IMR-90 (cell line): ENCODE results near the gene CHRM1. TPM values are rescaled to one million over a fixed set of nuclear protein-coding genes. Genes with fewer than 3 reads are reported as not detected.

ENCODE experiments used
- ATAC-seq: fragments of 200-7000 bp; cut with Tn5 transposase; 2 replicates; pipeline ENCODE4 v1.9.1; 2020; ENCODE audit warnings: low read depth, mild to moderate bottlenecking, moderate library complexity
- BruUV-seq: library from RNA; stranded (reverse); fragments of 400-500 nt; replicated peaks from 2 replicates; lab custom pipeline; 2021; lab: Mats Ljungman, UMichigan
- CTCF ChIA-PET: fragments of 300-600 bp; formaldehyde crosslinking; extraction: SDS; loops from one replicate; lab custom pipeline; 2021; ENCODE audit warnings: antibody characterized with exemption; lab: Yijun Ruan, JAX
- POLR2A ChIA-PET: fragments of 300-600 bp; sonication (Branson Sonifier 250); formaldehyde crosslinking; loops from one replicate; lab custom pipeline; 2022; ENCODE audit warnings: antibody characterized with exemption; ENCODE audit not compliant: unreplicated experiment; lab: Charles Lee
- DNase-seq: peaks from one replicate; pipeline ENCODE4 v3.0.0; 2013
- H2AFZ ChIP-seq: replicated peaks from 2 replicates; pipeline ENCODE3; 2013; ENCODE audit warnings: low read length, mild to moderate bottlenecking; ENCODE audit not compliant: poor library complexity
- H2AK5ac ChIP-seq: 2 replicates; pipeline ENCODE4 v1.6.1; 2013; ENCODE audit warnings: low read depth, low read length, inconsistent platforms
- H2AK9ac ChIP-seq: replicated peaks from 2 replicates; pipeline ENCODE3; 2013; ENCODE audit warnings: mild to moderate bottlenecking, low read depth, low read length, moderate library complexity; ENCODE audit not compliant: poor library complexity
- H2BK120ac ChIP-seq: 2 replicates; pipeline ENCODE4 v1.6.1; 2013; ENCODE audit warnings: low read depth, low read length, inconsistent platforms
- H2BK15ac ChIP-seq: 3 replicates; pipeline ENCODE4 v1.6.1; 2013; ENCODE audit warnings: low read depth, low read length, inconsistent platforms
- H2BK20ac ChIP-seq: 2 replicates; pipeline ENCODE4 v1.6.1; 2013; ENCODE audit warnings: low read depth, mild to moderate bottlenecking, inconsistent platforms, low read length, moderate library complexity
- H2BK5ac ChIP-seq: 2 replicates; pipeline ENCODE4 v1.6.1; 2013; ENCODE audit warnings: mild to moderate bottlenecking, low read depth, low read length, inconsistent platforms; ENCODE audit not compliant: poor library complexity, severe bottlenecking
- H3K14ac ChIP-seq: replicated peaks from 2 replicates; pipeline ENCODE4 v1.6.1; 2013; ENCODE audit warnings: low read depth, low read length, inconsistent platforms
- H3K18ac ChIP-seq: 2 replicates; pipeline ENCODE4 v1.6.1; 2013; ENCODE audit warnings: low read depth, low read length, control low read depth
- H3K23ac ChIP-seq: 2 replicates; pipeline ENCODE4 v1.6.1; 2013; ENCODE audit warnings: low read depth, low read length, inconsistent platforms
- H3K27ac ChIP-seq: 2 replicates; pipeline ENCODE4 v1.5.1; 2013; ENCODE audit warnings: mild to moderate bottlenecking, control low read depth, low read length; ENCODE audit not compliant: insufficient read depth
- H3K27me3 ChIP-seq: 2 replicates; pipeline ENCODE4 v1.6.1; 2013; ENCODE audit warnings: low read length; ENCODE audit not compliant: control insufficient read depth, insufficient read depth
- H3K36me3 ChIP-seq: 2 replicates; pipeline ENCODE4 v1.6.1; 2013; ENCODE audit warnings: low read length, mixed read lengths; ENCODE audit not compliant: control insufficient read depth, insufficient read depth
- H3K4ac ChIP-seq: 2 replicates; pipeline ENCODE4 v1.6.1; 2013; ENCODE audit warnings: low read depth, low read length, inconsistent platforms
- H3K4me1 ChIP-seq: 2 replicates; pipeline ENCODE4 v1.6.1; 2013; ENCODE audit warnings: low read length, mixed read lengths; ENCODE audit not compliant: control insufficient read depth, insufficient read depth
- H3K4me2 ChIP-seq: 2 replicates; pipeline ENCODE4 v1.6.1; 2013; ENCODE audit warnings: low read depth, mild to moderate bottlenecking, control low read depth, low read length, moderate library complexity
- H3K4me3 ChIP-seq: 2 replicates; pipeline ENCODE4 v1.5.1; 2013; ENCODE audit warnings: low read depth, mild to moderate bottlenecking, control low read depth, low read length, moderate library complexity; ENCODE audit not compliant: insufficient read depth
- H3K56ac ChIP-seq: 2 replicates; pipeline ENCODE4 v1.6.1; 2013; ENCODE audit warnings: low read length, inconsistent platforms; ENCODE audit not compliant: insufficient read depth; ENCODE audit errors: extremely low read depth
- H3K79me1 ChIP-seq, 2 experiments: 2 replicates each; pipeline ENCODE4 v1.6.1; 2013; ENCODE audit warnings: low read length in 2 of 2, inconsistent platforms in 1 of 2, low read depth in 1 of 2
- H3K9ac ChIP-seq: 2 replicates; pipeline ENCODE4 v1.6.1; 2013; ENCODE audit warnings: low read depth, low read length, control low read depth
- H3K9me1 ChIP-seq: 2 replicates; pipeline ENCODE4 v1.6.1; 2013; ENCODE audit warnings: low read length, inconsistent platforms; ENCODE audit not compliant: insufficient read depth
- H3K9me3 ChIP-seq: 2 replicates; pipeline ENCODE4 v1.6.1; 2013; ENCODE audit warnings: low read length; ENCODE audit not compliant: control insufficient read depth, insufficient read depth
- H4K20me1 ChIP-seq: 2 replicates; pipeline ENCODE4 v1.6.1; 2013; ENCODE audit warnings: low read length, inconsistent platforms; ENCODE audit not compliant: insufficient read depth
- H4K5ac ChIP-seq: 2 replicates; pipeline ENCODE4 v1.6.1; 2013; ENCODE audit warnings: mild to moderate bottlenecking, low read depth, low read length, control low read depth
- H4K8ac ChIP-seq, 2 experiments: 2 replicates each; pipeline ENCODE4 v1.6.1; 2013; ENCODE audit warnings: low read depth in 2 of 2, low read length in 2 of 2, control low read depth in 1 of 2, inconsistent platforms in 1 of 2
- H4K91ac ChIP-seq: 2 replicates; pipeline ENCODE4 v1.6.1; 2013; ENCODE audit warnings: low read depth, low read length, inconsistent platforms; ENCODE audit not compliant: insufficient read depth
- BHLHE40 ChIP-seq: fragments of 150-350 bp; IDR thresholded peaks from 2 replicates; pipeline ENCODE4 v1.6.1; 2016; ENCODE audit warnings: mild to moderate bottlenecking, low read depth, low read length
- CEBPB ChIP-seq: IDR thresholded peaks from 2 replicates; pipeline ENCODE4 v1.6.1; 2012; ENCODE audit warnings: low read depth, low read length, improper control_type of control experiment
- CHD1 ChIP-seq: IDR thresholded peaks from 2 replicates; pipeline ENCODE4 v1.6.1; 2012; ENCODE audit warnings: low read depth, low read length, improper control_type of control experiment
- FOS ChIP-seq: fragments of 150-350 bp; IDR thresholded peaks from 2 replicates; pipeline ENCODE4 v1.6.1; 2016; ENCODE audit warnings: low read depth, low read length
- MAFK ChIP-seq: IDR thresholded peaks from 2 replicates; pipeline ENCODE4 v1.6.1; 2012; ENCODE audit warnings: low read depth, low read length, improper control_type of control experiment
- MAZ ChIP-seq: IDR thresholded peaks from 2 replicates; pipeline ENCODE4 v1.6.1; 2012; ENCODE audit warnings: low read depth, mild to moderate bottlenecking, low read length, improper control_type of control experiment, moderate library complexity, borderline replicate concordance
- MXI1 ChIP-seq: IDR thresholded peaks from 2 replicates; pipeline ENCODE4 v1.6.1; 2012; ENCODE audit warnings: low read depth, mild to moderate bottlenecking, low read length, moderate library complexity, borderline replicate concordance
- NFE2L2 ChIP-seq: fragments of 150-350 bp; IDR thresholded peaks from 2 replicates; pipeline ENCODE4 v1.6.1; 2016; ENCODE audit warnings: low read depth, mild to moderate bottlenecking, low read length
- POLR2A ChIP-seq: IDR thresholded peaks from 2 replicates; pipeline ENCODE4 v1.6.1; 2012; ENCODE audit warnings: mild to moderate bottlenecking, low read depth, low read length
- RAD21 ChIP-seq: IDR thresholded peaks from 2 replicates; pipeline ENCODE4 v1.6.1; 2012; ENCODE audit warnings: low read length, improper control_type of control experiment
- RCOR1 ChIP-seq: IDR thresholded peaks from 2 replicates; pipeline ENCODE4 v1.6.1; 2012; ENCODE audit warnings: mild to moderate bottlenecking, low read length, improper control_type of control experiment; ENCODE audit not compliant: insufficient replicate concordance
- RFX5 ChIP-seq: IDR thresholded peaks from 2 replicates; pipeline ENCODE4 v1.8.0; 2012; ENCODE audit warnings: low read depth, mild to moderate bottlenecking, low read length, moderate library complexity
- SMC3 ChIP-seq: fragments of 150-350 bp; IDR thresholded peaks from 2 replicates; pipeline ENCODE4 v1.6.1; 2016; ENCODE audit warnings: low read depth, mild to moderate bottlenecking, antibody characterized with exemption, low read length, moderate library complexity
- WGBS, 2 experiments: methylation state at CpG; one replicate each; pipeline versions ENCODE4 v1.1.5 to v1.1.7; 2013; ENCODE audit warnings: missing lambda C conversion rate in 2 of 2; ENCODE audit not compliant: insufficient read length in 1 of 2; ENCODE audit errors: extremely low coverage in 2 of 2; 5-methylcytosine and 5-hydroxymethylcytosine counted together
- dilution Hi-C: fragments of 300-500 bp; cut with HindIII; formaldehyde crosslinking; loops from one replicate; pipeline ENCODE4 v1.14.3; 2018; ENCODE audit warnings: low sequenced_read_pairs; ENCODE audit not compliant: unreplicated experiment
- in situ Hi-C: fragments of 300-500 bp; cut with MboI; formaldehyde crosslinking; loops from 3 replicates; pipeline ENCODE4 v1.14.3; 2019; ENCODE audit warnings: low sequenced_read_pairs, inconsistent platforms, mixed read lengths
- intact Hi-C: fragments of 100-400 bp; cut with micrococcal nuclease; formaldehyde crosslinking; loops from 2 replicates; pipeline ENCODE4 v1.10.0; 2022
- polyA plus RNA-seq, 3 experiments: library from polyadenylated mRNA; depleted of rRNA; stranded (reverse); fragments of >200 nt; gene quantifications; 2 replicates each; pipeline ENCODE4 v1.2.3, GENCODE V29; 2012; ENCODE audit warnings: low replicate concordance in 1 of 3
- total RNA-seq: library from RNA; depleted of rRNA; stranded (reverse); fragments of >200 nt; gene quantifications from 2 replicates; pipeline ENCODE4 v1.2.3, GENCODE V29; 2012
- TF ChIP-seq, protein P1 (sequence below): conservative IDR thresholded peaks from 2 replicates; pipeline ENCODE4 v1.5.1; 2012; ENCODE audit warnings: mild to moderate bottlenecking, low read depth, low read length, improper control_type of control experiment
- TF ChIP-seq, protein P2 (sequence below): fragments of 150-350 bp; IDR thresholded peaks from 2 replicates; pipeline ENCODE4 v1.6.1; 2016; ENCODE audit warnings: low read depth, mild to moderate bottlenecking, low read length, moderate library complexity, borderline replicate concordance
- TF ChIP-seq, protein P3 (sequence below): fragments of 150-350 bp; IDR thresholded peaks from 2 replicates; pipeline ENCODE4 v1.6.1; 2017; ENCODE audit warnings: mild to moderate bottlenecking, antibody characterized with exemption, low read length, low read depth

Gene CHRM1
- total and polyA plus RNA-seq, 2 of the 4 experiments (the other 2 are of a cell fraction): not detected

GRCh38 chr11:62914416-62914815 lies 6.7 kb downstream of the CHRM1 start:
- dilution Hi-C loops (no loop called here), in situ Hi-C loops (no loop called here), intact Hi-C loops (no loop called here)
- H2BK15ac ChIP-seq: no peak overlapping the region
- no TSS peak for BruUV-seq
- no peak for DNase-seq
- TF ChIP-seq, protein P1, sequence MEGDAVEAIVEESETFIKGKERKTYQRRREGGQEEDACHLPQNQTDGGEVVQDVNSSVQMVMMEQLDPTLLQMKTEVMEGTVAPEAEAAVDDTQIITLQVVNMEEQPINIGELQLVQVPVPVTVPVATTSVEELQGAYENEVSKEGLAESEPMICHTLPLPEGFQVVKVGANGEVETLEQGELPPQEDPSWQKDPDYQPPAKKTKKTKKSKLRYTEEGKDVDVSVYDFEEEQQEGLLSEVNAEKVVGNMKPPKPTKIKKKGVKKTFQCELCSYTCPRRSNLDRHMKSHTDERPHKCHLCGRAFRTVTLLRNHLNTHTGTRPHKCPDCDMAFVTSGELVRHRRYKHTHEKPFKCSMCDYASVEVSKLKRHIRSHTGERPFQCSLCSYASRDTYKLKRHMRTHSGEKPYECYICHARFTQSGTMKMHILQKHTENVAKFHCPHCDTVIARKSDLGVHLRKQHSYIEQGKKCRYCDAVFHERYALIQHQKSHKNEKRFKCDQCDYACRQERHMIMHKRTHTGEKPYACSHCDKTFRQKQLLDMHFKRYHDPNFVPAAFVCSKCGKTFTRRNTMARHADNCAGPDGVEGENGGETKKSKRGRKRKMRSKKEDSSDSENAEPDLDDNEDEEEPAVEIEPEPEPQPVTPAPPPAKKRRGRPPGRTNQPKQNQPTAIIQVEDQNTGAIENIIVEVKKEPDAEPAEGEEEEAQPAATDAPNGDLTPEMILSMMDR: no peak
- TF ChIP-seq MAFK (no peak), CHD1 (no peak), MAZ (no peak), RFX5 (no peak), POLR2A (no peak), SMC3 (no peak), RCOR1 (no peak), CEBPB (no peak), BHLHE40 (no peak), MXI1 (no peak), RAD21 (no peak), NFE2L2 (no peak), FOS (no peak)
- TF ChIP-seq, protein P2, sequence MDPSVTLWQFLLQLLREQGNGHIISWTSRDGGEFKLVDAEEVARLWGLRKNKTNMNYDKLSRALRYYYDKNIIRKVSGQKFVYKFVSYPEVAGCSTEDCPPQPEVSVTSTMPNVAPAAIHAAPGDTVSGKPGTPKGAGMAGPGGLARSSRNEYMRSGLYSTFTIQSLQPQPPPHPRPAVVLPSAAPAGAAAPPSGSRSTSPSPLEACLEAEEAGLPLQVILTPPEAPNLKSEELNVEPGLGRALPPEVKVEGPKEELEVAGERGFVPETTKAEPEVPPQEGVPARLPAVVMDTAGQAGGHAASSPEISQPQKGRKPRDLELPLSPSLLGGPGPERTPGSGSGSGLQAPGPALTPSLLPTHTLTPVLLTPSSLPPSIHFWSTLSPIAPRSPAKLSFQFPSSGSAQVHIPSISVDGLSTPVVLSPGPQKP: no peak
- TF ChIP-seq, protein P3, sequence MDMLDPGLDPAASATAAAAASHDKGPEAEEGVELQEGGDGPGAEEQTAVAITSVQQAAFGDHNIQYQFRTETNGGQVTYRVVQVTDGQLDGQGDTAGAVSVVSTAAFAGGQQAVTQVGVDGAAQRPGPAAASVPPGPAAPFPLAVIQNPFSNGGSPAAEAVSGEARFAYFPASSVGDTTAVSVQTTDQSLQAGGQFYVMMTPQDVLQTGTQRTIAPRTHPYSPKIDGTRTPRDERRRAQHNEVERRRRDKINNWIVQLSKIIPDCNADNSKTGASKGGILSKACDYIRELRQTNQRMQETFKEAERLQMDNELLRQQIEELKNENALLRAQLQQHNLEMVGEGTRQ: no peak
- no peaks in the 10 kb centered on the region for H3K36me3 ChIP-seq
- H3K4me1 ChIP-seq: no peaks in the 10 kb centered on the region
- no peak overlapping the region for H3K4ac ChIP-seq
- H3K9me3 ChIP-seq: no peaks in the 10 kb centered on the region
- H4K8ac ChIP-seq: no peak overlapping the region
- H4K91ac ChIP-seq: no peak overlapping the region
- H3K9me1 ChIP-seq: no peaks in the 10 kb centered on the region
- no peak overlapping the region for H2BK5ac ChIP-seq
- H3K18ac ChIP-seq: no peak overlapping the region
- no peaks in the 10 kb centered on the region for H3K79me1 ChIP-seq
- no peak overlapping the region for H2BK20ac ChIP-seq
- no peaks in the 10 kb centered on the region for H4K20me1 ChIP-seq
- no peak overlapping the region for H2BK120ac ChIP-seq
- H3K27me3 ChIP-seq: peaks cover 31% of the 10 kb centered on the region
- no peak overlapping the region for H4K5ac ChIP-seq
- no peak overlapping the region for H3K23ac ChIP-seq
- no peak overlapping the region for H3K4me2 ChIP-seq
- H3K27ac ChIP-seq: no peak overlapping the region
- no peak overlapping the region for H3K56ac ChIP-seq
- no peak overlapping the region for H2AK5ac ChIP-seq
- no peak overlapping the region for H2AFZ ChIP-seq
- H3K14ac ChIP-seq: no peak overlapping the region
- no peak overlapping the region for H3K4me3 ChIP-seq
- no peak overlapping the region for H3K9ac ChIP-seq
- no peak overlapping the region for H2AK9ac ChIP-seq
- no CpG with 5 or more reads among the region's 1 CpG for WGBS, 2 experiments
- no peak for ATAC-seq
- CTCF ChIA-PET: interaction anchor here (1.1 to 1.6 kb wide), 2 partner anchors 11 to 109 kb away, joined by 4 read pairs; no protein-coding TSS in a partner anchor
- POLR2A ChIA-PET: no interaction called here
